ENCODE measurements around the gene KIF13A. TPM values are rescaled to one million over a fixed set of nuclear protein-coding genes. Genes with fewer than 3 reads are reported as not detected.

KIF13A gene
- total and polyA plus RNA-seq, 9 of the 15 experiments (the other 6 are each of a cell fraction or from before 2014, with no cell fraction given): 3.6 to 44.3 (median 29.7) TPM

- TF ChIP-seq ZNF41 (CRISPR knock-in tag; conservative IDR thresholded peaks at IDR 0.05) (no peak), ZNF785 (CRISPR knock-in tag; IDR thresholded peaks at IDR 0.05) (no peak), ZNF253 (CRISPR knock-in tag; conservative IDR thresholded peaks at IDR 0.05) (no peak), HDAC2 (IDR thresholded peaks at IDR 0.05) (no peak), SIN3A (IDR thresholded peaks at IDR 0.05; ENCODE audit: borderline replicate concordance in 2 of 2, control insufficient read depth in 1 of 2, low read depth in 2 of 2, low read length in 2 of 2) (no peak), CHD2 (IDR thresholded peaks at IDR 0.05; ENCODE audit: low read depth, low read length) (no peak), MAFK (IDR thresholded peaks at IDR 0.05; ENCODE audit: low read length) (0 out of 2 replicates have a peak, but pooled peaks have one; percentile 16), ZNF766 (CRISPR knock-in tag; conservative IDR thresholded peaks at IDR 0.05) (0 out of 2 replicates have a peak, but pooled peaks have one; percentile 8), SMARCC2 (IDR thresholded peaks at IDR 0.05; ENCODE audit: low read depth) (peak; percentile 86), EP300 (IDR thresholded peaks at IDR 0.05; ENCODE audit: low read length) (peak; percentile 60; the same call in 1 of the 2 replicates)
- TF ChIP-seq, protein P1, sequence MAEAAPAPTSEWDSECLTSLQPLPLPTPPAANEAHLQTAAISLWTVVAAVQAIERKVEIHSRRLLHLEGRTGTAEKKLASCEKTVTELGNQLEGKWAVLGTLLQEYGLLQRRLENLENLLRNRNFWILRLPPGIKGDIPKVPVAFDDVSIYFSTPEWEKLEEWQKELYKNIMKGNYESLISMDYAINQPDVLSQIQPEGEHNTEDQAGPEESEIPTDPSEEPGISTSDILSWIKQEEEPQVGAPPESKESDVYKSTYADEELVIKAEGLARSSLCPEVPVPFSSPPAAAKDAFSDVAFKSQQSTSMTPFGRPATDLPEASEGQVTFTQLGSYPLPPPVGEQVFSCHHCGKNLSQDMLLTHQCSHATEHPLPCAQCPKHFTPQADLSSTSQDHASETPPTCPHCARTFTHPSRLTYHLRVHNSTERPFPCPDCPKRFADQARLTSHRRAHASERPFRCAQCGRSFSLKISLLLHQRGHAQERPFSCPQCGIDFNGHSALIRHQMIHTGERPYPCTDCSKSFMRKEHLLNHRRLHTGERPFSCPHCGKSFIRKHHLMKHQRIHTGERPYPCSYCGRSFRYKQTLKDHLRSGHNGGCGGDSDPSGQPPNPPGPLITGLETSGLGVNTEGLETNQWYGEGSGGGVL (CRISPR knock-in tag; IDR thresholded peaks at IDR 0.05): no peak
- TF ChIP-seq, protein P2, sequence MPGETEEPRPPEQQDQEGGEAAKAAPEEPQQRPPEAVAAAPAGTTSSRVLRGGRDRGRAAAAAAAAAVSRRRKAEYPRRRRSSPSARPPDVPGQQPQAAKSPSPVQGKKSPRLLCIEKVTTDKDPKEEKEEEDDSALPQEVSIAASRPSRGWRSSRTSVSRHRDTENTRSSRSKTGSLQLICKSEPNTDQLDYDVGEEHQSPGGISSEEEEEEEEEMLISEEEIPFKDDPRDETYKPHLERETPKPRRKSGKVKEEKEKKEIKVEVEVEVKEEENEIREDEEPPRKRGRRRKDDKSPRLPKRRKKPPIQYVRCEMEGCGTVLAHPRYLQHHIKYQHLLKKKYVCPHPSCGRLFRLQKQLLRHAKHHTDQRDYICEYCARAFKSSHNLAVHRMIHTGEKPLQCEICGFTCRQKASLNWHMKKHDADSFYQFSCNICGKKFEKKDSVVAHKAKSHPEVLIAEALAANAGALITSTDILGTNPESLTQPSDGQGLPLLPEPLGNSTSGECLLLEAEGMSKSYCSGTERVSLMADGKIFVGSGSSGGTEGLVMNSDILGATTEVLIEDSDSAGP (CRISPR knock-in tag; IDR thresholded peaks at IDR 0.05): no peak
These were observed 258.0 kb downstream of the KIF13A start (continued) for GRCh38 chr6:17729223-17730077.
